Measurements from ENCODE around the gene ALOXE3.

Gene ALOXE3

GRCh38 chr17:8126491-8127066 lies 8.3 kb upstream of the ALOXE3 start:
- DNase-seq (ENCODE audit: low spot score in 2 of 2), result peak; percentile 36 to 82

DNA sequence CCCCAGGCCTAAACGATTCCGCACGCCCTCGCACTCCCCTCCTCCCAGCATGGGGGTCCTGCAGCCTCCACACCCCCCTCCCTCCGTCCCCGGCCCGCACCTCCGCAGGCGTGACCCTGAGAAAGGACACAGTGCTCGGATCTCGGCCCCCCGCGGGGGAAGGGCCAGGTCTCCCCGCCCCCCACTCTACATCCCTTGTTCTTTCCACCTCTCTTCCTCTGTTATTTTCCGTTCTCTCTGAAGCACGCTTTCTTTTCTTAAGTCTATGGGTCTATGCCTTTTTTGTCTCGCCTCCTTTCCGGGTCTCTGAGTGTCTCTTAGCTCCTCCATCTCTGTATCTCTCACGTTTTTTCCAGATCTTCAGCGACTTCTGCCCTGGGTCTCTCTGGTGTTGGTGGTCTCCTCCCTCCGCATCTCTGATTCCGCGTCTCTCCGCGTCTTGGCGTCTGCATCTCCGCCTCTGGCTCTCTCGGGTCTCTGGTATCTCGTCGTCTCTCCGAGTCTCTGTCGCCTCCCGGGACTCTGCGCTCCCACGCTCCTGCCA lies 7.7 kb upstream of the ALOXE3 start:
- H3K9me3 ChIP-seq, result no peaks in the 10 kb centered on the region
- in situ Hi-C loops (cut with MboI; ENCODE audit: low sequenced_read_pairs), result no loop called here
- H3K4me1 ChIP-seq, result peaks cover 19% of the 10 kb centered on the region

More at GRCh38 chr17:8126491-8127066, 8.3 kb upstream of the ALOXE3 start:
- peak overlapping the region; percentile 61 for H3K4me3 ChIP-seq
- no peaks in the 10 kb centered on the region for H3K27me3 ChIP-seq (ENCODE audit: low read depth)
- H3K36me3 ChIP-seq (replicated peaks), result no peaks in the 10 kb centered on the region
- in situ Hi-C loops (cut with MboI; ENCODE audit: low sequenced_read_pairs), result no loop called here
- H3K9me3 ChIP-seq, result no peaks in the 10 kb centered on the region
- H3K4me1 ChIP-seq, result peaks cover 17% of the 10 kb centered on the region

GRCh38 chr17:8125154-8125946 lies 7.0 kb upstream of the ALOXE3 start:
- peaks cover 21% of the 10 kb centered on the region for H3K4me1 ChIP-seq
- peak; percentile 74 to 90 for DNase-seq (ENCODE audit: low spot score in 2 of 2)
- H3K9me3 ChIP-seq, result no peaks in the 10 kb centered on the region
- in situ Hi-C loops (cut with MboI; ENCODE audit: low sequenced_read_pairs), result no loop called here
- H3K4me3 ChIP-seq, result peak overlapping the region; percentile 61
- no peaks in the 10 kb centered on the region for H3K36me3 ChIP-seq (replicated peaks)
- no peaks in the 10 kb centered on the region for H3K27me3 ChIP-seq (ENCODE audit: low read depth)

More for the DNA sequence above, 7.7 kb upstream of the ALOXE3 start:
- peak; percentile 51 to 76 for DNase-seq (ENCODE audit: low spot score in 2 of 2)
- Histone ChIP-seq H3K36me3 (replicated peaks) (no peaks in the 10 kb centered on the region), H3K4me3 (peak overlapping the region; percentile 61), H3K27me3 (ENCODE audit: low read depth) (no peaks in the 10 kb centered on the region)

- H3K36me3 ChIP-seq (replicated peaks), result no peaks in the 10 kb centered on the region
- peak overlapping the region; percentile 61 for H3K4me3 ChIP-seq
- H3K9me3 ChIP-seq, result no peaks in the 10 kb centered on the region
- peak; percentile 14 to 28 for DNase-seq (ENCODE audit: low spot score in 2 of 2)
- peaks cover 21% of the 10 kb centered on the region for H3K4me1 ChIP-seq
- in situ Hi-C loops (cut with MboI; ENCODE audit: low sequenced_read_pairs), result loop anchor here (5.0 kb wide), 2 partner anchors 63 to 98 kb away; no protein-coding TSS in a partner anchor
- H3K27me3 ChIP-seq (ENCODE audit: low read depth), result no peaks in the 10 kb centered on the region
These were observed 6.2 kb upstream of the ALOXE3 start for GRCh38 chr17:8124350-8125153.

DNA sequence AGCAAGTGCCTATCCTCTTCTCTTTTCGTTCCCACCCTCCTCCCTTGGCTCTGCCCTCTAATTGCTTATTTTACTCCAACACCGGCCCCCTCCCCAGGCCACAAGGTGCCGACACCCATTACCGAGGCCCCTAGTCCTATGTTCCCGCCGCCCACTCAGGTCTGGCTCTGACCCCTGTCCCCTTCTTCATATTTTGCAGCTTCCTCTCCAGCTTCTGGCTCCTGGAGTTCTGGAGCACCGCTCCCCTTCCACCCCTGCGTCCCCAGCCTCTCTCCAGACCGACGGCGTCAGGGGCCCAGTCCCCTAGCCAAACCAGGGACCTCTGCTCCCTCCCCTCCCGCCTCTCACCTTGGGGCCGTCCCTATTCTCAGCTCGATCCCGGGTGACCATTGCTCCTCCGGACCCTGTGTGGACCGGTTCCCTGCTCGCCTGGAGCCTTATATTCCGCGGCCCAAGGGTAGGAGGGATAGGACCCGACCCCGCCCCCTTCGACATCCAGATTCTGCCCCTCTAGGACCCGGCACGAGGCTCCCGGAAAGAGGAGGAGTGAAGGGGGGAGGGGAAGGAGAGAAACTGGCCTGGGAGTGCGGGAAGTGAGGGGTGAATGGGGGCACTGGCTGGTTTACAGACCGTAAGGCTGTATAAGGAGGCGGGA lies 5.5 kb upstream of the ALOXE3 start, which contains the start of gene HES7:
Gene HES7 (minus strand): TSS at position 412 of the 655 bp plus-strand sequence. CDS start 22 bp downstream, at position 390.
- in situ Hi-C loops (cut with MboI; ENCODE audit: low sequenced_read_pairs), result loop anchor here (5.0 kb wide), 2 partner anchors 63 to 98 kb away; no protein-coding TSS in a partner anchor
- Histone ChIP-seq H3K9me3 (no peaks in the 10 kb centered on the region), H3K4me1 (peaks cover 21% of the 10 kb centered on the region), H3K36me3 (replicated peaks) (no peaks in the 10 kb centered on the region), H3K27me3 (ENCODE audit: low read depth) (no peaks in the 10 kb centered on the region), H3K4me3 (peak within 1 kb of the TSS; percentile 61)
- peak; percentile 78 to 95 for DNase-seq (ENCODE audit: low spot score in 2 of 2)

DNA sequence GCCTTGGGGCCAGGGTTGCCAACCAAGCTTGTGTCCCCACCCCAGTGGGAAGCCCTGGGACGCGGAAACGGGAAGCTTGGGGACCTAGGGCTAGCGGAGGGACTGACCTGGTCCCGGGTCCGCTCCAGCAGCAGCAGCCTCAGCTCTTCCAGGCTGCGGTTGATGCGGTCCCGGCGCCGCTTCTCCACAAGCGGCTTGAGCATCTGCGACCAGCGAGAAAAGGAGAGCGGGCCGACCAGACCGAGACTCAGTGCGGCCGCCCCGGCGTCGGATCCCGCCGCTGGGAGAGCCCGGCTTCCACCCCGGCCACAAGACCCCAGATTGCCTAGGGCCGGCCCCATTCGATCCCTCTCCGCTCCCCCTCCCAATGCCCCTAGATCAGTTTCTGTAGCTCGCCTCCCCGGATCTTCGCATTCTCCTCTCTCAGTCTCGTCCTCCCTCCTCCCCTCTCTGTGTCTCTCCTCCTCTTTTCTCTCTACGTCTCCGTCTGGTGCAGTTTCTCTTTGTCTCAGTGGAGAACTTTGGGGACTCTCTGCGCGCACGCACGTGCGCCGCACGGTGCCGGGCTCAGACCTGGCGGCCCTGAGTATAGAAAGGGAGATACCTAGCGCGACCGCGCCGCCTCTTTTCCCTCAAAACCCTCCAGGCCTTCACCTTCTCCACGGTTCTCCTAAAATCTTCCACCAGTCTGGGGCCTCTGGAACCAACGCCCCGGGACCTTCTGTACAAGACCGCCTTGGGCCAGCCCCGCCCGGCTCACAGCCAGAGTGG lies 4.8 kb upstream of the ALOXE3 start:
- in situ Hi-C loops (cut with MboI; ENCODE audit: low sequenced_read_pairs), result loop anchor here (5.0 kb wide), 2 partner anchors 64 to 99 kb away; no protein-coding TSS in a partner anchor
- DNase-seq (ENCODE audit: low spot score in 2 of 2), result peak; percentile 51 to 66
- H3K9me3 ChIP-seq, result no peaks in the 10 kb centered on the region
- no peaks in the 10 kb centered on the region for H3K36me3 ChIP-seq (replicated peaks)
- peaks cover 25% of the 10 kb centered on the region for H3K4me1 ChIP-seq
- H3K4me3 ChIP-seq, result peak overlapping the region; percentile 61
- H3K27me3 ChIP-seq (ENCODE audit: low read depth), result no peaks in the 10 kb centered on the region

DNA sequence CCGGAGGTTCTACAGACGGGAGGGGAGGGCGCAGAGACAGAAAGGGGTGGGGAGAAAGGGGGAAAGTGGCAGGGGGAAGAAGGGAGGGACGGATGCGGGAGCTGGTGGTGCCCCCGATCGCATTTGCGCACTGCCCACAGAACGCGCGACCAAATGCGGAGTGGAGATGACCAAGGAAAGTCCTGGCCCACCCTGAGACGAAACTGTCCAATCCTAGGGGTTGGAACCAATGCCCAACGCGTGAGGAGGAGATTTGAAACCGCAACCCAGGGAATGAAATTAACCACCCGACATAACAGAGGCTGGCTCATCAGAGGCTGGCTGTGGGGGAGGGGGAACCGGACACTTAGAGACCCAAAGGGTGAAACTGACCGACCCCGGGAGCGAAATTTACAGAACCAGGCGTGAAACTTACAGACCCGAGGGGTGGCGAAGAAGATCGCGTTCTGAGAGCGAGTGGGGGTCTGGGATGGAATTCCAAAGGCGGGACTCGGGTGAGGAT lies 4.2 kb upstream of the ALOXE3 start:
- in situ Hi-C loops (cut with MboI; ENCODE audit: low sequenced_read_pairs), result loop anchor here (5.0 kb wide), 2 partner anchors 65 to 100 kb away; no protein-coding TSS in a partner anchor
- peaks cover 28% of the 10 kb centered on the region for H3K4me1 ChIP-seq

GRCh38 chr17:8121681-8122421 lies 3.5 kb upstream of the ALOXE3 start:
- peaks cover 25% of the 10 kb centered on the region for H3K4me1 ChIP-seq
- in situ Hi-C loops (cut with MboI; ENCODE audit: low sequenced_read_pairs), result loop anchor here (5.0 kb wide), 2 partner anchors 65 to 100 kb away; no protein-coding TSS in a partner anchor

More for the DNA sequence above, 4.2 kb upstream of the ALOXE3 start:
- H3K27me3 ChIP-seq (ENCODE audit: low read depth), result no peaks in the 10 kb centered on the region
- no peaks in the 10 kb centered on the region for H3K9me3 ChIP-seq
- no peaks in the 10 kb centered on the region for H3K36me3 ChIP-seq (replicated peaks)
- DNase-seq (ENCODE audit: low spot score in 2 of 2), result peak; percentile 35 to 68
- H3K4me3 ChIP-seq, result peak overlapping the region; percentile 61

DNA sequence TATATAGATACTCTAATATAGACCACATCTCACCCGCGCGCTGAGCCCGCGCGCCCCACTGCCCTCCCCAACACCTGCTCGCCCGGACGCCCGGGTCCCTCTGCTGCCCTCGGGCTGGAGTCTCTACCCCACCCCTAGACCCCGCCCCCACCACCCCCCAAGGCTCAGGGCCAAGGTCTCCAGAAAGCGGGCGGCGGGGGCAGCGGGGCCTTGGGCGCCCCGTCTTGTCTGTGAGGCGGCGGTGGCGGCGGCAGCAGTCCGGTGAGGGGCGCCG lies 3.0 kb upstream of the ALOXE3 start:
- DNase-seq (ENCODE audit: low spot score in 2 of 2), result no peak
- H3K4me3 ChIP-seq, result peak overlapping the region; percentile 61
- in situ Hi-C loops (cut with MboI; ENCODE audit: low sequenced_read_pairs), result loop anchor here (5.0 kb wide), 2 partner anchors 66 to 101 kb away; no protein-coding TSS in a partner anchor
- no peaks in the 10 kb centered on the region for H3K27me3 ChIP-seq (ENCODE audit: low read depth)
- no peaks in the 10 kb centered on the region for H3K9me3 ChIP-seq
- H3K36me3 ChIP-seq (replicated peaks), result no peaks in the 10 kb centered on the region
- peaks cover 23% of the 10 kb centered on the region for H3K4me1 ChIP-seq

More at GRCh38 chr17:8121681-8122421, 3.5 kb upstream of the ALOXE3 start:
- H3K4me3 ChIP-seq, result peak overlapping the region; percentile 61
- no peaks in the 10 kb centered on the region for H3K27me3 ChIP-seq (ENCODE audit: low read depth)
- peak; percentile 62 to 82 for DNase-seq (ENCODE audit: low spot score in 2 of 2)
- no peaks in the 10 kb centered on the region for H3K36me3 ChIP-seq (replicated peaks)
- no peaks in the 10 kb centered on the region for H3K9me3 ChIP-seq

GRCh38 chr17:8120520-8121406 lies 2.4 kb upstream of the ALOXE3 start:
- peak; percentile 75 to 86 for DNase-seq (ENCODE audit: low spot score in 2 of 2)
- peaks cover 23% of the 10 kb centered on the region for H3K4me1 ChIP-seq
- in situ Hi-C loops (cut with MboI; ENCODE audit: low sequenced_read_pairs), result loop anchor here (5.0 kb wide), 2 partner anchors 67 to 102 kb away; no protein-coding TSS in a partner anchor

More at GRCh38 chr17:8120520-8121406, 2.4 kb upstream of the ALOXE3 start:
- Histone ChIP-seq H3K9me3 (no peaks in the 10 kb centered on the region), H3K27me3 (ENCODE audit: low read depth) (no peaks in the 10 kb centered on the region), H3K4me3 (peak overlapping the region; percentile 61), H3K36me3 (replicated peaks) (no peaks in the 10 kb centered on the region)

All from HAP-1 (cell line).